Pulmonary artery endothelial cell (primary cell): Measurements from ENCODE around the gene SMARCAD1. TPM values are rescaled to one million over a fixed set of nuclear protein-coding genes. Genes with fewer than 3 reads are reported as not detected.
A peak's percentile ranks its signal among the peaks of the same experiment; 100 is the strongest.
"Not testable (repeated sequence)": the region's sequence is repeated elsewhere in the genome, so short reads cannot be mapped to it uniquely, and the experiment has no call there.

ENCODE experiments used
- DNase-seq: peaks from one replicate; pipeline ENCODE4 v3.0.0-alpha.2; 2011; ENCODE audit warnings: low read depth, low spot score
- total RNA-seq: library from RNA; depleted of rRNA; stranded (reverse); fragments of >200 nt; gene quantifications from 2 replicates; pipeline ENCODE4 v1.2.3, GENCODE V29; 2014

The SMARCAD1 gene
- total RNA-seq, 1 donor from 2014 or later = 35.9 TPM

DNA sequence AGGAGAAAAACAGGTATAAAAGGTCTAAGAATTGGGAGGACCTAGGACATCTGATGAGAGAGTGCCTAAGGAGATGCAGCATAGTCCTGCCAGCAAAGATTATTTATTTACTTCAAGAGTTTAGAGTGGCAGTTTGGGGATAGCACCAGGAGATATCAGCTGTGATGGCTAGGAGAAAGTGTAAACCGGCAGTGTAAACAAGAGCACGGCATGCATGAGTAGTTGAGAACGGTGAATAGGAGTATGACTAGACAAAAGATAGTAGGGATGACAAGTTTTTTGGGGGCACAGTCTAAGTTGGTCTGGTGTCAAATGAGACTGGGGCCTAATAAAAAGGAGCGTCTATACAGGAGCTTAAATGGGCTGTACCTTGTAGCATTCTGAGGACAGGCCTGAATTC is 86.3 kb downstream of the SMARCAD1 start:
- not testable (repeated sequence) for DNase-seq

DNA sequence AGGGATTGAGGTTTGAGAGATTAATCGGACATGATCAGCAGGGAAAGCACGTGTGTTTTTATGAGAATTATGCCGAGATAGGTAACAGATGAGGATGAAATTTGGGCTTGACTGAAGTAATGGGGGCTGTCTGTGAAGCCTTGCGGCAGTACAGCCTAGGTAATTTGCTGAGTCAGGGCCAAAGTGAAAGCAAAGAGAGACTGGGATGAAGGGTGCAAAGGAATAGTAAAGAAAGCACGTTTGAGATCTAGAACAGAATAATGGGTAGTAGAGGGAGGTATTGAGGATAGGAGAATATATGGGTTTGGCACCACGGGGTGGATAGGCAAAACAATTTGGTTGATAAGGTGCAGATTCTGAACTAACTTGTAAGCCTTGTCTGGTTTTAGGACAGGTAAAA is 87.8 kb downstream of the SMARCAD1 start:
- not testable (repeated sequence) for DNase-seq

- DNase-seq = no peak
Measured at GRCh38 chr4:94298725-94299252, 91.1 kb downstream of the SMARCAD1 start.

DNA sequence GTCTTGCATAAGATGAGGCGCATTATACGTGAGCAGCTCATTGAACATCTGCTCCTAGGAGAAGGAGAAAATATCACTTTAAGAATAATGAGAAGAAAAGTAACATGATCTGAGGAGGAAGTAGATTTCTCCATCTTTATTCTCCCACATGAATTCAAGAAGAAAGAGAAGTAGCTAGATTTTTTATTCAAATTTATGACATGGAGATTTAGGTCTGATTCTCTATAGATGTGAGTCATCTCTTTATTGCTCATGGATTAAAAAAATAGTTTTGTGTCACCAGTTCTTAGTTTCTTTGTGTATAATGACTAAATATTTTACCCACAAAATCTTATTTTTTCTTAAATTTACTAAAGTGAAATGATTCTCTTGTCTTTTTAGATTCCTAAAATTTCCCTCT is 94.5 kb downstream of the SMARCAD1 start:
- DNase-seq = no peak

GRCh38 chr4:94304365-94304971 is 96.8 kb downstream of the SMARCAD1 start:
- DNase-seq = peak; percentile 17

DNA sequence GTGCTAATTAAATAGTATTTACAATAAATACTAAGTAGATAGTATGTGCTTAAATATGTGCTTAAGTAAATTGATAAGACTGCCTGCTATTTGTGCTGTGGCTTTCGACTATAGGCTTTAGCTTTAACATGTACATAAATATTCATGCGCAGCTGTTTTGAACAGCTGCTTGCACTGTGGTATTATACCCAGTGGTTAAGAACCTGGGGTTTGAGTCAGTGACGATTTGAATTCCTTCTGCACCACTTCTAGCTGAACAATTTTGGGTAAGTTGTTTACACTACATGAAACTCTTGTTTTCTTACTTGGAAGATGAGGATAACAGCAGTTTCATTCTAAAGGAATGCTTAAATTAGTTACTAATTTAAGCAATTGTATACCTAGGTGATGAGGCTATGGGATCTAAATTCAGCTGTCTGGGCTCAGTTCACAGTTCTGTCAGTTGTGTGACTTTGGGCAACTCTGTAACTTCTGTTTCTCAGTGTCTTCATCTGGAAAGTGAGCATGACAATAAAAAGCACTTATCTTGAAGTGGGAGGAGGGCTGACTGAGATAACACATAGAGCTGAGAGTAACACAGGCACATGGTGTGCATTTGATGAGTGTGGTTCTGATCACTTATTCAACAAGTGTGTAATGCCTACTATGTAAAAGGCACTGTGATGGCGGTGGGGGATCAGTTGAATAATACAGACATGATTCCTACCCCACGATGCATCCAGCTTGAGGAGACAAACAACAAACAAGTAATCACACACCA is 98.0 kb downstream of the SMARCAD1 start:
- no peak for DNase-seq

DNA sequence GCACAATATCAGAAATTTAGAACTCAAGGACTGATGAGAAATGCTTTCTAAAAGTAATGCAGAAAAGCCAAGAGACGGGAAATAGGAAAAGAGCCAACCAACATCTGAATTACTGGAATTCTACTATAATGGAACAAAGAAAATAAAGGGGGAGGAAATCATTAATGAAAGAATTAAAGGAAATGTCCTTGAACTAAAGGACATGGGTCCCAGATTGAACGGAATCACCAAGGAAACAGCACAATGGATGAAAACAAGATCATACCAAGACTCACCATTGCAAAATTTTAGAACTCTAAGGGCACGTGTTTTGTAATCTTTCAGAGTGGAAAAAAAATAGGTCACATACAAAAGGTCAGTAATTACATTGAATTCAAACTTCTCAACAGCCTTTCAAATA is 99.0 kb downstream of the SMARCAD1 start:
- peak; percentile 59 for DNase-seq

DNA sequence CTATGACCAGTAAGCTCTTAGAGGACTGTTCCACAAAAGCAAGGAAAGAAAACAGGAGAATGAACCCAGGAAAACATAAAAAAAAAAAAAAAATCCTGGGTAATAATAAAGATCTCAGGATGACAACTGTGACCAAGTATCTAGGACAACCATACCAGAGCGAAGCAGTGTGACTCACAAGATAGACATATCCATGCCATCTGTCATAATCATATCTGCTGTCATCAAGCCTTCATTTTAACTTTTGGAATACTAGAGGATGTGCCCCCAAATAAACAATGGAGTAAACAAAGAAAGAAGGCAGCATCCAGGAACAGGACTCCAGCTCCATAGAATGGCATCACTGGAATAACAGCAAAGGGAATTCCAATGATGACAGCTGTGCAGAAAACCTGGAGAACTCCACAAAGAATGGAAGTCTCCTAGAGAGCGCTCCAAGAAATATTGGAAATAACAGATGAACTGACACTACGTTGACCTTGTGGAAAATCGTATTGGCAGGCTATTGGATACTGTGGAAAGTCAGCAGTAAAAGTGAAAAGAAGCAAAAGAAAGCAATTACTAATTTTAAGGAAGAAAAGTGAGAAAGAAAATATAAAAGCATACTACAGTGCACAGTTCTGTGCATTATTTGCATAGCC is 99.7 kb downstream of the SMARCAD1 start:
- DNase-seq = no peak

DNA sequence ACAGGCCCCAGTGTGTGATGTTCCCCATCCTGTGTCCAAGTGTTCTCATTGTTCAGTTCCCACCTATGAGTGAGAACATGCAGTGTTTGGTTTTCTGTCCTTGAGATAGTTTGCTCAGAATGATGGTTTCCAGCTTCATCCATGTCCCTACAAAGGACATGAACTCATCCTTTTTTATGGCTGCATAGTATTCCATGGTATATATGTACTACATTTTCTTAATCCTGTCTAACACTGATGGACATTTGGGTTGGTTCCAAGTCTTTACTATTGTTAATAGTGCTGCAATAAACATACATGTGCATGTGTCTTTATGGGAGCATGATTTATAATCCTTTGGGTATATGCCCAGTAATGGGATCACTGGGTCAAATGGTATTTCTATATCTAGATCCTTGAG is 112.3 kb downstream of the SMARCAD1 start:
- DNase-seq = not testable (repeated sequence)

DNA sequence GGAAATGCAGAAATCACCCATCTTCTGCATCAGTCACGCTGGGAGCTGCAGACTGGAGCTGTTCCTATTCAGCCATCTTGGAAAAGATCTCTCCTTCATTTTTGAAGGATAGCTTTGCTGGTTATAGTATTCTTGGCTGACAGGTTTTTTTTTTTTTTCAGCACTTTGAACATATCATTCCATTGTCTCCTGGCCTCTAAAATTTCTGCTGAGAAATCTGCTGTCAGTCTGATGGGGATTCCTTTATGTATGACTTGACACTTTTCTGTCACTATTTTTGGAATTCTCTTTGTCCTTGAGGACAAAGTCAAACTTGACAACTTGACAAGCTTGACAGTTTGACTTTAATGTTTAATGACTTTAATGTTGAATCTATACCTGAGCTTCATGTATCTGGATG is 118.2 kb downstream of the SMARCAD1 start:
- DNase-seq = no peak

DNA sequence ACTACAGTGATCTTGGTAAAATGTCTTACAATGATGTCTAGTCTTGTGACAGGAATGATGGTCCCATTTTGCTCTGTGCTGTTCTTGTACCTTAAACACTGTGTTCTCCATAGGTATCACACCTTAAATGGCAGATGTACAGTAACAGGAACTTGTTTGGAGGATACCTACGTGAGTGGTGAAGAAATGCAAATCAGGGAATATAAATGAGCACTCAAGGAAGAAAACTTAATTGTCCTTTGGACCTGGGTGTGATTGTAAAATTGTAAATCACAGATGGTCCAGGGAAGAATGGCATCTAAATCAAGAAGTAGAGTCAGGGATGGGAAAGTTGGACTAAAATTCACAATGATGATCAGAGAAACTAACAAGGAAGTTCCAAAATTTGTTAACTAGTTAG is 122.3 kb downstream of the SMARCAD1 start:
- no peak for DNase-seq

DNA sequence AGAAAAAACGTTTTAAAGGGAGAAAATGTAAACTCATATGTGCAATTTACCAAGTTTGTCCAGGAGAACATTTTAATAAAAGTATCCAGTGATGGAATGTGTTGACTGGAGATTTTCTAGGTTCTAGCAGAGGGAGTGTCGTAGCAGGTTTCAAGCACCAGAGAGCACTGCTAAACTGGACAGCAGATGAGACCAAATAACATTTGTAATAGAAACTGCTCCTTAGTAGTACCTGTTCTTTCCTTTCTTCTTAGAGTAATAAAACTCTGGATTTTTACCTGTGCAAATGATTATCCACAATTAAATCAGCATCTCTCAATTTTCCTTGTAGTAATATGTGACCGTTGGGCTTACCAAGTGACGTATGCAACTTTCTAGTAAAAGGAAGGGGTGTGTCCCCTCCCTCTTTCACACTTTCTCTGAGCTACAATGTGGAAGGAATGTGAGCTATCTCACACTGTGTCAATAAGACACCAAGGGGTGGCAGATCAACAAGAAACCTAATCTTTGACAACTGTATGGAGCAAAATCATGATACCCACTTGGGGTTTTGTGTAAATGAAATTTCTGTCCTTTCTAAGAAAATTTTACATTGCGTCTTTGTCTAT is 125.4 kb downstream of the SMARCAD1 start:
- DNase-seq = no peak

- no peak for DNase-seq
Measured at GRCh38 chr4:94333866-94334265, 126.2 kb downstream of the SMARCAD1 start.

- no peak for DNase-seq
Measured at GRCh38 chr4:94334476-94334875, 126.8 kb downstream of the SMARCAD1 start.

- DNase-seq = no peak
Measured at GRCh38 chr4:94334962-94335361, 127.3 kb downstream of the SMARCAD1 start.

DNA sequence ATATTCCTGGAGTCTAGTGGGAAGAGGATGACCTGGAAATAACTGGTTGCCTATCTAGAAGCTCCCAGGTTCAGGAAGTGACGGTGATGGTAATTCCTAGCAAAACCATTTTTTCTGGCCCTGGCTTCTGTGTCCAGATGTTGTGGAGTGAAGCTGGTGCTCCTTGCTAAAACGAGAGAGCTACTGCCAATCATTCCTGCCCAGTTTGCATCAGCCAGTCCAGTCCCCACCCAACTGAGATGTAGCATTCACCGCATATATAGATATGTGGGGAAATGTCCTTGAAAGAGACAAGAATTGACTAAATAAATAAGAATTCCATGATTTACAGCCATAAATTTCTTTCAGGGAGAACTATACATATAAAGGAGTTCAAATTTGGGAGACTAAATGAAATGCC is 128.6 kb downstream of the SMARCAD1 start:
- no peak for DNase-seq

GRCh38 chr4:94336791-94337190 is 129.1 kb downstream of the SMARCAD1 start:
- not testable (repeated sequence) for DNase-seq

DNA sequence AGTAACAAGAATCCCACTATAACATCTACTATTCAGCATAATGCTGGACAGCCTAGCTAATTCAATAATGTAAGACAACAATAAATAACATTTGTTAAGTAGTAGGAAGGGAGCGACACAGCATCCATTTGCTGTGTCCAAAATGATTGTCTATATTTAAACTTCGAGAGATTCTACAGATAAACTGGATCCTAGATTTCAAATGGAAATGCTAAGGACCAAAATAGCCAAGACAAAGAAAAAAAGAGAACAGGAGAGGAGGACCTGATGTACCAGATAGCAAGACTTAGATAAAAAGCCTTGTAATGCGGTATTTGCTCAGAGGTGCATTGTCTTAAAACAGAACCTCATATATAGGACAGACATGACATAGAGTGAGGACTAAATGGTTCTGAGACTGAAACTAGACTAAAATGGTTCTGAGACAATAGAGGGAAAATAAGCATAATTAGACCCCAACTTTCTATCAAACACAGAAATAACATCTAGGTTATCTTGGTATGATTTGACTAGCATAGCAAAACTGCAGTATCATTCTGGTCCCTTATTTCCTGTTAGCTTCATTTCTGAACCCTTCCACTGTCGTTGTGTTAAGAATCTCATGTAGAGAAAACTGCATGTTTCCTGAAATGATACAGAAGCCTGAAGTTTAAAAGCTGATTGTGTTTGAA is 131.2 kb downstream of the SMARCAD1 start:
- DNase-seq = no peak

- DNase-seq = no peak
Measured at GRCh38 chr4:94339779-94340178, 132.1 kb downstream of the SMARCAD1 start.
